ELF-1 (cell line): ENCODE measurements around the gene HYAL3.

ENCODE experiments used
- DNase-seq: peaks from one replicate; pipeline ENCODE4 v3.0.0-alpha.2; 2016; ENCODE audit warnings: low read depth, low spot score

The HYAL3 gene, protein sequence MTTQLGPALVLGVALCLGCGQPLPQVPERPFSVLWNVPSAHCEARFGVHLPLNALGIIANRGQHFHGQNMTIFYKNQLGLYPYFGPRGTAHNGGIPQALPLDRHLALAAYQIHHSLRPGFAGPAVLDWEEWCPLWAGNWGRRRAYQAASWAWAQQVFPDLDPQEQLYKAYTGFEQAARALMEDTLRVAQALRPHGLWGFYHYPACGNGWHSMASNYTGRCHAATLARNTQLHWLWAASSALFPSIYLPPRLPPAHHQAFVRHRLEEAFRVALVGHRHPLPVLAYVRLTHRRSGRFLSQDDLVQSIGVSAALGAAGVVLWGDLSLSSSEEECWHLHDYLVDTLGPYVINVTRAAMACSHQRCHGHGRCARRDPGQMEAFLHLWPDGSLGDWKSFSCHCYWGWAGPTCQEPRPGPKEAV

GRCh38 chr3:50298836-50299637, at the start of gene HYAL3, which contains the start of gene NAA80:
TSS of gene HYAL3 (minus strand) at chr3:50299405. CDS start at chr3:50295602, 3,803 bp downstream.
TSS of gene NAA80 (minus strand) at chr3:50299405. CDS start at chr3:50297463, 1,942 bp downstream.
- peak; percentile 99 for DNase-seq

DNA sequence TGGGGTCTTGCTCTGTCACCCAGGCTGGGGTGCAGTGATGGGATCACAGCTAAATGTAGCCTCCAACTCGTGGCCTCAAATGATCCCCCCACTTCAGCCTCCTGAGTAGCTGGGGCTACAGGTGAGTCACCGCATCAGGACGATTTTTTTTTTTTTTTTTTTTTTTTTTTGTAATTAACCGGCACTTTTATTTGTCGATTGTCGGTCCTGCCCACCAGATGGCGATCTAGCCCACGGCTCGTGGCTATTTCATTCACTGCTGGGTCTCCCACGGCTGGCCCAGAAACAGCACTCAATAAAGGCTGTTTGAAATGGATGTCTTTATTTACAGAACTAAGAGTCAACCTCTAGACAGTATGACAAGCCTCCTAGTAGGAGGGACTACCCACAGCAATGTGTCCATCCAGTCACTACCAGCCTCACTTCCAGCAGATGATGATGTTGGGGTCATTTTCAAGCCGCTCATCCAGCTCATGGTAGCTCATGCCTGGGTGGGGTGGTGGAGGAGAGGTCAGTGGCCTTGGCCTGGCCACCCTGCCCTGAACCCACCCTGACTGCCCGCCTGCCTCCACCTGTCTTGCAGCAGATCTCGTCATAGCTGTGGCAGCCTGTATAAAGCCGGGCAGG, 48.1 kb upstream of the HYAL3 start:
- DNase-seq = peak; percentile 66

DNA sequence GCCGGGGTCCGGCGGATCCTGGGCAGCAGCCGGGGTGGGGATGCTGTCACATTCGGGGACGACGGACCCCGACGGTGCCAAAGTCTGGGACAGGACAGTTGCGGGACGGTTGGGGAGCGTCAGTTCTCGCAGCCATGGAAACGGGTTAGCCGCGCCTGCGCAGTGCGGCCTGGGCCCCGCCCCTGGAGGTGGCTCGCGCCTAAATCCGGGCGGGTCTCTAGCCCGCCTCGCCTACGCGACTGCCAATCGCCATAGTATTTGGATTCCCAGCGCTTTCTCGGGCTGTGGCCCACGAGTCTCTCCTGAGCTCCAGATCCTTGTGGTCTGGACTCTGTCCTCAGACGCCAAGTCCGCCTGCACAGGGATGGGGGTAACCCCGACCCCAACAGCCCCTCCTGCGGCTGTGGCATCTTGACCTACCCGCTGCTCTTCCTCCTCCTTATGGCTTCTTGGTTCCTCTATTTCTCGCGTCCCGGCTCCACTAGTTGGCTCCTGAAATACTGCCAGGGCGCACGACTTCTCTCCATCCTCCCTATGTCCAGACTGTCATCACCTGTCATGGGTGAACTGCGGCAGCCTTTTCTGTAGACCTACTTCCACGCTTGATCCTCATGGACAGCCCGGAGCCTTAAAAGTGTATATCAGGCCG, 46.5 kb upstream of the HYAL3 start, which contains the start of gene ZMYND10:
ZMYND10 (minus strand) TSS at position 147 of the 649 bp plus-strand sequence. CDS start 153 bp downstream, outside the sequence.
- DNase-seq = peak; percentile 86

- DNase-seq = no peak
Measured at GRCh38 chr3:50345008-50345407, 45.8 kb upstream of the HYAL3 start.

DNA sequence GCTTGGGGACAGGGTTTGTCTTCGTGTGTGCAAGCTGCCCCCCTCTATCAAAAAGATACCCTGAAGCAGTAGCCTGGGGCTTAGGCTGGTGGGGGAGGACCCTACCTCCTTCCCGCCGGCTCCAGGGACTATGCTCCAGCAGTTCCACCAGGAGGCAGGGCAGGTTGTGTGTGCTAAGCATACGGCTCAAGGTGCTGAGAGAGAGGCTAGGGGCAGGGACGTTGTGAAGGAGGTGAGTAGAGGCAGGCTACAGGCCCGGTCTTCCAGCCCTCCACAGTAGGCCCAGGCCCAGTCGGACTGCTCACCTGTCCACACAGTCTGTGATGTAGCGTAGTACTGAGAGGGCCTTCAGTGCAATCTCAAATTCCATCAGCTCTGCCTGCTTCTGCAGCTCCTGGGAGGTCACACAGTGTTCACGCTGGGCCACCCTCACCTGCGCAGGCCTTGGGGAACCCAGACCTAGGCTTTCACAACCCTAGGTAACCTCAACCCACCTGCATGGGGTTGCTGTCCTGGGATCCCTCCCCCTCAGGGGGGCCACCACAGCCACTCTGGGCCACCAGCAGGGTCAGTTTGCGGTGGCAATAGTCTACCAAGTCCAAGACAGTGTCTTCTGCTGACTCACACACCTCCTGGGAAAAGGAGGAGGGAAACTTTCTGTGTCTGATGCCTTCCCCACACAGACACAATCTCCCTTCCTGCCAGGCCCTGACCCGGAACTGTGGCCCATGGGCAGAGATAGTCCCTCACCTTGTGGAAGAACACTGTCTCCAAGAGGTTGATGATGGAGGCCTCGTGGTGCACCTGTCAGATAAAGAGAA, 43.8 kb upstream of the HYAL3 start:
- peak; percentile 48 for DNase-seq

DNA sequence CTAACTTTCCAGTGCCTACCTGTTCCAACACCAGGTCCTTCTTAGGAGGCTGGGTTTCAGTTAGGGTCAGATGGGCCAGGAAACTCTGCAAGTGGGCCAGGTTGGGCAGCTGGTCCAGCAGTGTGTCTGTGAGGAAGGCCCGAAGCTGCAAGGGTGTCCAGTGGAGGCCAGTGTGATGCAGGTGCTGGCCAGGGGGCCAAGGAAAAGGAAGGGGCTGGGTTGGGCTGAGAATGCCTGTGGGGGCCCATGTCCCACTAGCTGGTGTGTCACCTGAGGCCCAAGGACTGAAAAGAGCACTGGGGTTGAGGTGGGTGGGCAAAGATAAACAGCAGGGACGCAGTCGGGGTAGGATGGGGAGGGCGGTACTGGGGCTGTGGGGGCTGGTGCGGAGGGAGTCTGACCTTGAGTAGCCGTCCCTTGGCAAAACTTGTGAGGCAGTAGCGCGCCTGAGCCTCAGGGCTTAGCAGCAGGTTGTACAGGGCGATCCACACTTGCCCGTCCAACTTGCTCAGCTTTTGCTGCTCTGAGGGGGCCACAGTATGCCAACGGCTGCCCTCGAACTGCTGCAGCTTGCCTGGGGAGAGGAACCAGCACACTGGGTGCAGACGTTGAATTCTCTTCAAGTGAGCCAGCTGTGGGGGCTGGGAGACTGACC, 42.9 kb upstream of the HYAL3 start:
- DNase-seq = no peak

GRCh38 chr3:50341537-50341936, 42.3 kb upstream of the HYAL3 start:
- no peak for DNase-seq

GRCh38 chr3:50340448-50341329, 41.5 kb upstream of the HYAL3 start, which contains the start of gene RASSF1:
TSS of gene RASSF1 (minus strand) at chr3:50340836. CDS start at chr3:50340805, 31 bp downstream.
- no peak for DNase-seq

GRCh38 chr3:50340147-50340447, 40.9 kb upstream of the HYAL3 start:
- DNase-seq = no peak

DNA sequence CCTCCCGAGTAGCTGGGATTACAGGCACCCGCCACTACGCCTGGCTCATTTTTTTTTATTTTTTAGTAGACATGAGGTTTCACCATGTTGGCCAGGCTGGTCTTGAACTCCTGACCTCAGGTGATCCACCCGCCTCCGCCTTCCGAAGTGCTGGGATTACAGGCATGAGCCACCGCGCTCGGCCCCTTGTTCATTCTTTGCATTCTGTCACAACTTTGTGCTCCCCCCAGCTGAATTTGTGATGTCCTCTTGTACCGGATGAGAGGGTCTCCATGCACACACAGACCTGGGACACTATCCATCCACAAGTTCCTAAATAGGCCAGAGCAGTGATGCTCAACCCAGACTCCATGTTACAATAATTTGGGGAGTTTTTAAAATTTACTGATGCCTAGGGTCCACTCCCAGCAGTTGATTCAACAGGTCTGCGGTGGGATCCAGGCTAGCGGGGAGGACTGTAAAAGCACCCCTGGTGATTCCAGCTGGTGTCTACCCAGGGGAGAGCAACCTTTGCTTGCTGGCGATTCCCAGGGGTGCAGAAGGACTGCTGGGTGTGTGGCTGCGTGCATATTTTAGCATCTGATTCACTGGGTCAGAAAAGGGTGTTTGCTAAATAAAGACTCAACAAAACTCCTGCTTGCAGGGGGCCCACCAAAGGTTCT, 40.4 kb upstream of the HYAL3 start:
- no peak for DNase-seq

DNA sequence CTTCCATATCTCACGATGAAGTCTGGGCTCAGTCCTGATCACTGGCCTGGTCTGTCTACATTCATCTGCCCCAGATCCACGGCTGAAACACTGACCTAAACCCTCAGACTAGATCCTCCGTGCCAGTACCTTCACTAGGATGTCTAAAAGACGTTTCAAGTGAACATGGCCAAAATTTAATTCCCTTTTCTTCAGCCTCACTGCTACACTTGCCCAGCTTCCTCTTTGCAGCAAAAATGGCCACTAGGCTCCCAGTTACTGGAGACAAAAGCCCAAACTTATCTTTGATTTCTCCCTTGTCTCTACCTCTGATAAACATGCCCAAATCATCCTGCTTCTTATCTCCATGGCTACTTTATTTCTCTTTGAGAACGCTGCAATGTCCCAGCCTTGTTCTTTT, 39.8 kb upstream of the HYAL3 start:
- DNase-seq = no peak

DNA sequence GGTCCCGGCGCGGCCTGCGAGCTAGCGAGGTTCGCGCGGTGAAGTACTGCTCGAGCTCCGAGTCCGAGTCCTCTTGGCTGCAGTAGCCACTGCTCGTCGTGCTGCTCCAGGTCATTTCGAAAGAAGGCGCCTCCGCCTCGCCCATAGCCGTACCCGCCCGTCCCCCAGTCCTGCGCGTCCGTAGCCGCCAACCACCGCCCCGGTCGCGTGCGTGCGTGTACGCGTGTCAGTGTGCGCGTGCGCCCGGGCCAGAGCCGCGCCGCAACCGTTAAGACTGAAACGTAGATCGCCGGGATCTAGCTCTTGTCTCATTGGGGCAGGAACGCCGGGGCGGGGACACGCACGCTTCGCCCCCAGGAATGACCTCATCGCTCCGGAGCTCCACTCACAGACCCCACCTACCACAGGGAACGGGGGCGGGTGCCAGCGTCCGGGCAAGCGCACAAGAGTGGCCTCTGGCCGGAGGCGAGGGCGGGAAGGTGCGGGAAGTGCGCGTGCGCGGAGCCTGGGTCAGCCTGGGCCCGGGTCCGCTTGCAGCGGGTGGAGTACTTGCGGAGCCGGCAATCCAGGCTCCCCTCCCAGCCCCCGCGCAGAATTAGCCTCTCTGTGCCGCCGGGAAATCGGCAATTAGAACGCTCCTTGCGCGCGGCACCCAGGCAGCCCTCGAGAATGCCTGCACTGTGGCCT, 38.1 kb upstream of the HYAL3 start:
- peak; percentile 100 for DNase-seq

DNA sequence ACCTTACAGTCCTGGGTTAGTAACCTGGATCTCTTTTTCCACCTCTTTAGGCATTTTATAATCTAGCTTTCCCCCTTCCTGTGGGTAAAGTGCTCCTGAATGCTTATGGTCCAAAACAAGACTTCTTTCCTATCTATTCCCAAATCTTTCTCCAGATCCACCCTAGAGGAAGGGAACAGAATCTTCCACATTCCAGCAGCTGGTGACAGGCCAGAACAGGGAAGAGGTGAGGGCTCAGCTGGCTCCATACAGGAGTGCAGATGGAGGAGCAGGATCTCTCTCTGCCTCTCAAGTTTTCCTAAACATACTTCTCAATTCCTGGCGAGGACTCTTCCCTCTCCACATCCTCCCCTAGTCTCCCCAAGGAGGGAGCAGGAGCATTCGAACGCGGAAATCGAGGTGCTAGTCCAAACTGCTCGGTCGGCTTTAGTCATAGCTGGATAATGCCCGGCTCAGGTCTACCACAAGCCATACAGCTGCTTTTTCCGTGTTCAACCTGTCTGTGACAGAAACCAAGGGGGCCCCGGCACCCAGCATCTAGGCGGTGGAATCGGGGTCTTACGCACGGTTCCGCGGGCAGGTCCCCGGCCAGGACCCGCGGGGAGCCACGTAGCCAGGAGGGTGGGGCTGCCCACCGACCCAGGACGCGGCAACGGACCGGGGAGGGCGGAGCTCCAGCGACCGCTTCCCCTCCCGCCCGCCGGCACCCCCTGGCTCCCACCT, 37.4 kb upstream of the HYAL3 start:
- DNase-seq = peak; percentile 48

DNA sequence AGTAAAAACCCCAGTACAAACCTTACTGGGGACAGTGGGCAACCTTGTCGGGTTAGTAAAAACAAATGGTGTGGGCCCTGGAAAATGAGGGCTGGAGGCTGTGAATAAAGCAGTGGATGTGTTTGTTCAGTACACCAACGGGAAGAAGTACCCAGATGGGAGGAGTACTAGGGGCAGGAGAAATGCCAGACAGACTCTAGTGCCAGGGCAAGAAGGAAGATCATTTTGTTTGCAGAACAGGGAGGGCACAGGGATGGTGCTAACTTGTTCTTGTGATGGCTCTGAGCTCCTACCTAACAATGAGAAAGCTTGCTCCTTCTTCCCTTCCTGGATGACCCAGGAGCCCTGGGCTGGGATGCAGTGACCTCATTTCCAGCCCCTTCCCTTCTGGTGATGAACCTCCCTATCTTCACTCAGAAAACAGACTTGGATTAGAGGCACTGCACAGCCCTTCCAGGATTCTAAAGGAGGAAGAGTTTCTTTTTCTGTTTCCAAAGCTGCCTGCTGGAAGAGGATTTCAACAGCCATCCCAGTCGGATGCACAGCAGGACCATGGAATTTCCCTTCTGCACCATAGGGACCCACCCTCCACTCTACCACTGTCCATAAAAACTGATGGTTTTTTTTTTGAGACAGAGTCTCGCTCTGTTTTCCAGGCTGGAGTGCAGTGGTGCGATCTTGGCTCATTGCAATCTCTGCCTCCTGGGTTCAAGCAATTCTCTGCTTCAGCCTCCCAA, 35.3 kb upstream of the HYAL3 start:
- DNase-seq = no peak

- no peak for DNase-seq
Measured at GRCh38 chr3:50333744-50334328, 34.6 kb upstream of the HYAL3 start.

- no peak for DNase-seq
Measured at GRCh38 chr3:50331364-50331907, 32.2 kb upstream of the HYAL3 start.
